Esophagus muscularis mucosa (tissue), 4 donors: ENCODE measurements around the gene TADA3.

Experiments used
- EP300 ChIP-seq: sonication (generic); formaldehyde crosslinking; IDR thresholded peaks from one replicate; pipeline ENCODE4 v1.6.1; 2017; ENCODE audit warnings: antibody characterized with exemption
- POLR2A ChIP-seq: fragments of 450-650 bp; IDR thresholded peaks from one replicate; pipeline ENCODE4 v1.6.1; 2017; ENCODE audit warnings: antibody characterized with exemption, moderate library complexity, mild to moderate bottlenecking, low read depth
- TF ChIP-seq, protein P1 (sequence below), 3 experiments: fragments of 200-600 bp in 2 of 3; fragments of 450-650 bp in 1 of 3; sonication (generic) in 2 of 3; IDR thresholded peaks; one replicate each; pipeline ENCODE4 v1.5.1; 2017 to 2019; ENCODE audit warnings: antibody characterized with exemption in 3 of 3, mild to moderate bottlenecking in 2 of 3, moderate library complexity in 1 of 3

DNA sequence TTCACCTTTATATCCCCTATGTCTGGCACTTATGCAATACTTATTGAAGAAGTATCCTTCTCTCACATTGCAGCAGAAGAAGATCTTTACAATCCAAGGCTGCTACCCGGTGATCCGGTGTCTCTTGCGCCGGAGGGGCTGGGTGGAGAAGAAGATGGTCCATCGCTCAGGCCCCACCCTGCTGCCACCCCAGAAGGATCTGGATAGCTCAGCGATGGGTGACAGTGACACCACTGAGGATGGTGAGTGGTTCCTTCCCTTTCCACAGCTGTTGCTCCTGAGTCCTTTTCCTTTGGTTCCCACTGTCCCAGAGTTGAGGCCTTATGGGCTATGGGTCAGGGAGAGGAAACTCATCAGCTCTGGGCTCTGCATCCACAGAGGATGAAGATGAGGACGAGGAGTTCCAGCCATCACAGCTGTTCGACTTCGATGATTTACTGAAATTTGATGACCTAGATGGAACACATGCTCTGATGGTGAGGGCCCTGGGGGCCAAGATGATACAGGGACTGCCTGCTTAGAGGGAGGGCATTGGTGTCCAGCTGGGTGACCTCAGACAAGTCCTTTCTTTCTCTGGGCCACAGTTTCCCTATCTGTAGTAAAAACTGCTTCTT is 20.7 kb upstream of the TADA3 start:
- TF ChIP-seq, protein P1, sequence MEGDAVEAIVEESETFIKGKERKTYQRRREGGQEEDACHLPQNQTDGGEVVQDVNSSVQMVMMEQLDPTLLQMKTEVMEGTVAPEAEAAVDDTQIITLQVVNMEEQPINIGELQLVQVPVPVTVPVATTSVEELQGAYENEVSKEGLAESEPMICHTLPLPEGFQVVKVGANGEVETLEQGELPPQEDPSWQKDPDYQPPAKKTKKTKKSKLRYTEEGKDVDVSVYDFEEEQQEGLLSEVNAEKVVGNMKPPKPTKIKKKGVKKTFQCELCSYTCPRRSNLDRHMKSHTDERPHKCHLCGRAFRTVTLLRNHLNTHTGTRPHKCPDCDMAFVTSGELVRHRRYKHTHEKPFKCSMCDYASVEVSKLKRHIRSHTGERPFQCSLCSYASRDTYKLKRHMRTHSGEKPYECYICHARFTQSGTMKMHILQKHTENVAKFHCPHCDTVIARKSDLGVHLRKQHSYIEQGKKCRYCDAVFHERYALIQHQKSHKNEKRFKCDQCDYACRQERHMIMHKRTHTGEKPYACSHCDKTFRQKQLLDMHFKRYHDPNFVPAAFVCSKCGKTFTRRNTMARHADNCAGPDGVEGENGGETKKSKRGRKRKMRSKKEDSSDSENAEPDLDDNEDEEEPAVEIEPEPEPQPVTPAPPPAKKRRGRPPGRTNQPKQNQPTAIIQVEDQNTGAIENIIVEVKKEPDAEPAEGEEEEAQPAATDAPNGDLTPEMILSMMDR (IDR thresholded peaks at IDR 0.05), result no peak
- no peak for TF ChIP-seq POLR2A
- TF ChIP-seq EP300, result no peak
